ENCODE data around the gene HOMER2.

- TF ChIP-seq, protein P1, sequence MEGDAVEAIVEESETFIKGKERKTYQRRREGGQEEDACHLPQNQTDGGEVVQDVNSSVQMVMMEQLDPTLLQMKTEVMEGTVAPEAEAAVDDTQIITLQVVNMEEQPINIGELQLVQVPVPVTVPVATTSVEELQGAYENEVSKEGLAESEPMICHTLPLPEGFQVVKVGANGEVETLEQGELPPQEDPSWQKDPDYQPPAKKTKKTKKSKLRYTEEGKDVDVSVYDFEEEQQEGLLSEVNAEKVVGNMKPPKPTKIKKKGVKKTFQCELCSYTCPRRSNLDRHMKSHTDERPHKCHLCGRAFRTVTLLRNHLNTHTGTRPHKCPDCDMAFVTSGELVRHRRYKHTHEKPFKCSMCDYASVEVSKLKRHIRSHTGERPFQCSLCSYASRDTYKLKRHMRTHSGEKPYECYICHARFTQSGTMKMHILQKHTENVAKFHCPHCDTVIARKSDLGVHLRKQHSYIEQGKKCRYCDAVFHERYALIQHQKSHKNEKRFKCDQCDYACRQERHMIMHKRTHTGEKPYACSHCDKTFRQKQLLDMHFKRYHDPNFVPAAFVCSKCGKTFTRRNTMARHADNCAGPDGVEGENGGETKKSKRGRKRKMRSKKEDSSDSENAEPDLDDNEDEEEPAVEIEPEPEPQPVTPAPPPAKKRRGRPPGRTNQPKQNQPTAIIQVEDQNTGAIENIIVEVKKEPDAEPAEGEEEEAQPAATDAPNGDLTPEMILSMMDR (conservative IDR thresholded peaks at IDR 0.05; ENCODE audit: low read length): no peak
- TF ChIP-seq EZH2phosphoT487 (IDR thresholded peaks at IDR 0.05; ENCODE audit: borderline replicate concordance): no peak
Observed at GRCh38 chr15:82986442-82986780, 33.9 kb upstream of the HOMER2 start.

All from Loucy (cell line).